H1 (cell line): ENCODE measurements around the gene TRPV4. TPM values are rescaled to one million over a fixed set of nuclear protein-coding genes. Genes with fewer than 3 reads are reported as not detected.
A peak's percentile ranks its signal among the peaks of the same experiment; 100 is the strongest.

Source experiments
- CTCF ChIA-PET: fragments of 300-600 bp; sonication (Branson Sonifier 250); formaldehyde crosslinking; loops from one replicate; lab custom pipeline; 2021; ENCODE audit not compliant: partially characterized antibody; lab: Charles Lee
- POLR2A ChIA-PET: fragments of 300-600 bp; sonication (Branson Sonifier 250); formaldehyde crosslinking; loops from one replicate; lab custom pipeline; 2021; ENCODE audit warnings: inconsistent platforms; ENCODE audit not compliant: partially characterized antibody; lab: Charles Lee
- DNase-seq, 2 experiments: peaks; one replicate each; pipeline versions ENCODE4 v3.0.0 to v3.0.0-alpha.2; 2010 to 2022; ENCODE audit warnings: low spot score in 2 of 2, low read depth in 1 of 2, mixed read lengths in 1 of 2
- FAIRE-seq: peaks from 2 replicates; lab custom pipeline; 2011; peaks lifted over from hg19 to GRCh38; lab: Jason Lieb, UNC
- H2AFZ ChIP-seq: 2 replicates; pipeline ENCODE4 v1.8.1; 2012; ENCODE audit warnings: low read length, inconsistent platforms
- H2AK5ac ChIP-seq: 2 replicates; pipeline ENCODE4 v1.6.1; 2013; ENCODE audit warnings: low read depth, low read length
- H2BK120ac ChIP-seq: replicated peaks from 2 replicates; pipeline ENCODE3; 2013; ENCODE audit warnings: low read depth, low read length, inconsistent platforms
- H2BK12ac ChIP-seq: 2 replicates; pipeline ENCODE4 v1.6.1; 2013; ENCODE audit warnings: low read depth, low read length
- H2BK15ac ChIP-seq: 2 replicates; pipeline ENCODE4 v1.6.1; 2013; ENCODE audit warnings: low read length
- H2BK20ac ChIP-seq: 2 replicates; pipeline ENCODE4 v1.6.1; 2013; ENCODE audit warnings: low read length
- H2BK5ac ChIP-seq: 2 replicates; pipeline ENCODE4 v1.6.1; 2013; ENCODE audit warnings: low read depth, low read length
- H3K14ac ChIP-seq: 2 replicates; pipeline ENCODE4 v1.6.1; 2013; ENCODE audit warnings: inconsistent platforms; ENCODE audit not compliant: insufficient read length
- H3K18ac ChIP-seq: 2 replicates; pipeline ENCODE4 v1.6.1; 2013; ENCODE audit warnings: low read length; ENCODE audit errors: extremely low read depth
- H3K23ac ChIP-seq: 2 replicates; pipeline ENCODE4 v1.6.1; 2013; ENCODE audit warnings: inconsistent platforms; ENCODE audit not compliant: insufficient read length
- H3K23me2 ChIP-seq: 2 replicates; pipeline ENCODE4 v1.6.1; 2013; ENCODE audit warnings: low read depth, low read length
- H3K27ac ChIP-seq: 2 replicates; pipeline ENCODE4 v1.6.1; 2011; ENCODE audit warnings: low read depth, low read length, inconsistent platforms
- H3K27me3 ChIP-seq, 4 experiments: replicated peaks in 1 of 4; 1 replicate in 1 of 4; 2 replicates in 3 of 4; pipeline versions ENCODE4 v1.6.1 to v1.8.1; 2011 to 2013; ENCODE audit warnings: low read length in 3 of 4, mild to moderate bottlenecking in 3 of 4, inconsistent platforms in 2 of 4, mixed read lengths in 2 of 4, moderate library complexity in 1 of 4; ENCODE audit not compliant: control insufficient read depth in 3 of 4, insufficient read depth in 3 of 4; ENCODE audit errors: extremely low read depth in 1 of 4
- H3K36me3 ChIP-seq, 4 experiments: 2 replicates each; pipeline versions ENCODE4 v1.6.1 to v1.8.1; 2011 to 2013; ENCODE audit warnings: mild to moderate bottlenecking in 4 of 4, low read length in 3 of 4, moderate library complexity in 2 of 4, control low read depth in 1 of 4, inconsistent platforms in 1 of 4; ENCODE audit not compliant: insufficient read depth in 4 of 4, control insufficient read depth in 2 of 4
- H3K4ac ChIP-seq: replicated peaks from 2 replicates; pipeline ENCODE3; 2013; ENCODE audit warnings: low read length, low read depth, mixed read lengths, inconsistent platforms; ENCODE audit not compliant: insufficient read length
- H3K4me1 ChIP-seq, 4 experiments: replicated peaks in 1 of 4; 1 replicate in 1 of 4; 2 replicates in 3 of 4; pipeline versions ENCODE4 v1.6.1 to v1.8.1; 2011 to 2013; ENCODE audit warnings: low read length in 3 of 4, inconsistent platforms in 2 of 4, mixed read lengths in 1 of 4; ENCODE audit not compliant: insufficient read depth in 4 of 4, control insufficient read depth in 3 of 4
- H3K4me2 ChIP-seq, 2 experiments: 2 replicates each; pipeline versions ENCODE4 v1.6.1 to v1.8.1; 2011 to 2013; ENCODE audit warnings: low read depth in 2 of 2, low read length in 2 of 2, control low read depth in 1 of 2, inconsistent platforms in 1 of 2, mild to moderate bottlenecking in 1 of 2; ENCODE audit not compliant: insufficient read depth in 1 of 2
- H3K4me3 ChIP-seq, 4 experiments: fragments of 200-600, 300-600 bp in 1 of 4; sonication (generic), shearing (Covaris generic), sonication (Bioruptor Twin) in 1 of 4; 2 replicates each; pipeline versions ENCODE4 v1.5.1 to v1.8.1; 2011 to 2016; ENCODE audit warnings: low read length in 4 of 4, low read depth in 3 of 4, control low read depth in 2 of 4, inconsistent platforms in 2 of 4, mild to moderate bottlenecking in 2 of 4, mixed read lengths in 1 of 4, moderate library complexity in 1 of 4; ENCODE audit not compliant: insufficient read depth in 2 of 4; ENCODE audit errors: extremely low read depth in 1 of 4
- H3K56ac ChIP-seq: replicated peaks from 2 replicates; pipeline ENCODE3; 2013; ENCODE audit warnings: low read depth, mild to moderate bottlenecking, mixed read lengths, low read length, inconsistent platforms; ENCODE audit not compliant: insufficient read length
- H3K79me1 ChIP-seq: 2 replicates; pipeline ENCODE4 v1.6.1; 2013; ENCODE audit warnings: low read depth, low read length, control low read depth
- H3K79me2 ChIP-seq, 2 experiments: 2 replicates each; pipeline versions ENCODE4 v1.6.1 to v1.8.1; 2012 to 2013; ENCODE audit warnings: low read length in 2 of 2, mild to moderate bottlenecking in 2 of 2, inconsistent platforms in 1 of 2; ENCODE audit not compliant: insufficient read depth in 2 of 2, control insufficient read depth in 1 of 2
- H3K9ac ChIP-seq, 4 experiments: replicated peaks in 1 of 4; 1 replicate in 1 of 4; 2 replicates in 3 of 4; pipeline versions ENCODE4 v1.6.1 to v1.8.1; 2011 to 2013; ENCODE audit warnings: low read depth in 3 of 4, low read length in 3 of 4, control low read depth in 2 of 4, mild to moderate bottlenecking in 2 of 4, moderate library complexity in 2 of 4, inconsistent platforms in 1 of 4; ENCODE audit errors: extremely low read depth in 1 of 4
- H3K9me3 ChIP-seq, 2 experiments: 2 replicates each; pipeline versions ENCODE4 v1.6.1 to v1.8.1; 2012 to 2013; ENCODE audit warnings: mild to moderate bottlenecking in 2 of 2, moderate library complexity in 2 of 2, control low read depth in 1 of 2, inconsistent platforms in 1 of 2, low read depth in 1 of 2, low read length in 1 of 2, mixed read lengths in 1 of 2; ENCODE audit not compliant: insufficient read depth in 2 of 2
- H4K20me1 ChIP-seq, 2 experiments: replicated peaks in 1 of 2; 2 replicates each; pipeline versions ENCODE3 to v1.8.1; 2011 to 2013; ENCODE audit warnings: inconsistent platforms in 2 of 2, low read length in 2 of 2, mild to moderate bottlenecking in 1 of 2; ENCODE audit not compliant: insufficient read depth in 2 of 2, control insufficient read depth in 1 of 2
- H4K5ac ChIP-seq: 2 replicates; pipeline ENCODE4 v1.6.1; 2013; ENCODE audit warnings: low read length, low read depth, mixed read lengths, inconsistent platforms; ENCODE audit not compliant: insufficient read length
- H4K8ac ChIP-seq: 2 replicates; pipeline ENCODE4 v1.8.0; 2013; ENCODE audit warnings: mild to moderate bottlenecking, moderate library complexity, low read length, inconsistent platforms; ENCODE audit not compliant: insufficient read depth; ENCODE audit errors: extremely low read depth
- H4K91ac ChIP-seq: replicated peaks from 2 replicates; pipeline ENCODE3; 2013; ENCODE audit warnings: low read length, mixed read lengths, inconsistent platforms; ENCODE audit not compliant: insufficient read length
- BRCA1 ChIP-seq: IDR thresholded peaks from 2 replicates; pipeline ENCODE4 v1.6.1; 2012; ENCODE audit warnings: low read depth, low read length, improper control_type of control experiment
- CHD2 ChIP-seq: IDR thresholded peaks from 2 replicates; pipeline ENCODE4 v1.6.1; 2012; ENCODE audit warnings: low read length, improper control_type of control experiment
- HDAC6 ChIP-seq: IDR thresholded peaks from one replicate; pipeline ENCODE4 v1.7.1; 2012; ENCODE audit warnings: low read depth, mild to moderate bottlenecking, inconsistent platforms, low read length, moderate library complexity
- RNF2 ChIP-seq: fragments of 200-900, 300-1000 bp; sonication (generic); IDR thresholded peaks from 2 replicates; pipeline ENCODE4 v1.7.1; 2016; ENCODE audit warnings: borderline replicate concordance, low read depth, mild to moderate bottlenecking, antibody characterized with exemption, low read length; ENCODE audit not compliant: poor library complexity, severe bottlenecking; ENCODE audit errors: missing control alignments
- SAP30 ChIP-seq: fragments of 300-600 bp; sonication (generic); IDR thresholded peaks from 2 replicates; pipeline ENCODE4 v1.7.1; 2012; ENCODE audit warnings: low read length, moderate library complexity, mild to moderate bottlenecking, inconsistent platforms; ENCODE audit not compliant: insufficient read depth, insufficient replicate concordance
- ZNF274 ChIP-seq: IDR thresholded peaks from 2 replicates; pipeline ENCODE4 v1.7.0; 2012; ENCODE audit warnings: low read length, borderline replicate concordance; ENCODE audit errors: extremely low read depth
- WGBS, 2 experiments: shearing (Covaris generic) in 1 of 2; methylation state at CpG; one replicate each; pipeline versions ENCODE4 v1.1.6 to v1.1.7; 2013 to 2015; ENCODE audit warnings: low lambda C conversion rate in 2 of 2, mixed read lengths in 2 of 2, inconsistent platforms in 1 of 2, low coverage in 1 of 2, missing lambda C conversion rate in 1 of 2; ENCODE audit not compliant: insufficient replicate concordance in 2 of 2, insufficient coverage in 1 of 2, insufficient read length in 1 of 2; ENCODE audit errors: extremely low coverage in 1 of 2, missing lambda C conversion rate in 1 of 2; 5-methylcytosine and 5-hydroxymethylcytosine counted together
- polyA plus RNA-seq, 7 experiments: library from polyadenylated mRNA; depleted of rRNA in 3 of 7; stranded (reverse) in 5 of 7; unstranded in 2 of 7; fragments of >200 nt in 5 of 7; fragments of 200-250 nt in 2 of 7; gene quantifications; 1 replicate in 5 of 7; 2 replicates in 1 of 7; 4 replicates in 1 of 7; pipeline versions ENCODE4 v1.2.1 to v1.2.3, GENCODE V29; 2011 to 2013; ENCODE audit warnings: missing spikeins in 2 of 7, mixed read lengths in 2 of 7
- total RNA-seq: library from RNA; stranded (reverse); fragmentation: NEBNext Ultra II Directional; extraction: Animal tissue kit (Norgen Biotek cat#: 25700); gene quantifications from 2 replicates; pipeline ENCODE4 v1.2.1, GENCODE V29; 2021
- TF ChIP-seq, protein P1 (sequence below): IDR thresholded peaks from 2 replicates; pipeline ENCODE4 v1.6.1; 2012; ENCODE audit warnings: inconsistent platforms

The TRPV4 gene
- total and polyA plus RNA-seq, 2 of the 8 experiments (the other 6 are each of a cell fraction or from before 2014, with no cell fraction given) = 2.1 to 6.2 TPM

DNA sequence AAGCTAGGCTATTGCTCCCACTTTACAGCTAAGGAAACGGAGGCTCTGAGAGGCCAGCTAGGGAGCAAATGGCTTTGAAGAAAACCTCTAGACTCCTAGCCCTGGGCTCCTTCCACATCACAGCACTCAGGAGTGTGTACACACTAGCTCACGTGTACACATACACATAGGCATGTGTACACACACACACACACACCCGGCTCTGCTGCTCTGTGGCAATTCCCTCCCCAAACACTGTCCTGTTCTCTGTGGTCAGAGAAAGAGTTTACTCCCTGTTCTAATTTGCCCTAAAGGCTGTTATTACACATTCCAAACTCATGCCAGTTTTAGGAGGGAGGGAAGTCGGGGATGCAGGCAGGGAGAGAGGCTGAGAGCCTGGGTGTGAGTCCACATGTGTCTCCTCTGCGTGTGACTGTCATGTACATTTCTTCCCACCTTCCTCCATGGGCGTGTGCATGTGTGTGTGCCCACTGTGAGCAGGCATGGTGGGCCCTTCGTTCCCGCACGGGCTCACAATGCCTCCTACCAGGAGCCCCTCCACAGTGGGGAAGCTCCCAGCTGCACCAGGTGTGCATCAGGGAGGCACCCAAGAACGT is 14.2 kb downstream of the TRPV4 start:
- no peak for FAIRE-seq
- H3K36me3 ChIP-seq = no peaks in the 10 kb centered on the region
- H2BK120ac ChIP-seq = no peak overlapping the region
- H3K14ac ChIP-seq = no peak overlapping the region
- peaks cover 0 to 3% of the 10 kb centered on the region in 2 experiments for H4K20me1 ChIP-seq
- no peaks in the 10 kb centered on the region for H3K79me2 ChIP-seq
- POLR2A ChIA-PET = interaction anchor here (1.4 kb wide), 1 partner anchor 10 kb away, joined by 3 read pairs; no protein-coding TSS in a partner anchor
- H3K9me3 ChIP-seq = no peaks in the 10 kb centered on the region
- peak overlapping the region; percentile 60; the same call in 1 of the 2 replicates for H2BK5ac ChIP-seq
- H4K5ac ChIP-seq = no peak overlapping the region
- no peak overlapping the region for H3K4ac ChIP-seq
- H3K56ac ChIP-seq = no peak overlapping the region
- no peak overlapping the region for H2AFZ ChIP-seq
- H3K23ac ChIP-seq = no peak overlapping the region
- no peaks in the 10 kb centered on the region for H3K27me3 ChIP-seq
- peak overlapping the region; percentile 87; the same call in 1 of the 2 replicates for H2BK12ac ChIP-seq
- H3K18ac ChIP-seq = peak overlapping the region; percentile 48; the same call in 1 of the 2 replicates
- H3K27ac ChIP-seq = no peak overlapping the region
- H3K4me3 ChIP-seq = no peak overlapping the region
- H2BK15ac ChIP-seq = 0 out of 2 replicates have a peak overlapping the region, but pooled peaks have one; percentile 88
- peaks cover 3% of the 10 kb centered on the region; the same call in 1 of the 2 replicates for H3K23me2 ChIP-seq
- no peak overlapping the region for H3K4me2 ChIP-seq
- TF ChIP-seq HDAC6 = no peak
- TF ChIP-seq, protein P1, sequence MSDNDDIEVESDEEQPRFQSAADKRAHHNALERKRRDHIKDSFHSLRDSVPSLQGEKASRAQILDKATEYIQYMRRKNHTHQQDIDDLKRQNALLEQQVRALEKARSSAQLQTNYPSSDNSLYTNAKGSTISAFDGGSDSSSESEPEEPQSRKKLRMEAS = no peak
- TF ChIP-seq ZNF274 = no peak
- TF ChIP-seq SAP30 = no peak
- no peak for TF ChIP-seq RNF2
- TF ChIP-seq CHD2 = no peak
- no peak for TF ChIP-seq BRCA1
- TF ChIP-seq, all 59 proteins: peak for 0
- Histone ChIP-seq H4K8ac (no peak overlapping the region), H3K79me1 (no peaks in the 10 kb centered on the region), H3K4me1 (peaks cover 0 to 7% (median 4%) of the 10 kb centered on the region in 4 experiments; a peak in 5 of 7 replicates), H3K9ac (no peak overlapping the region), H2AK5ac (peak overlapping the region; percentile 96; the same call in 1 of the 2 replicates), H4K91ac (no peak overlapping the region), H2BK20ac (no peak overlapping the region)
- CTCF ChIA-PET = interaction anchor here (1.1 to 3.6 kb wide), 2 partner anchors 12 to 26 kb away, joined by 3 to 22 read pairs; no protein-coding TSS in a partner anchor
- 79% methylated on average over 10 of the region's 10 CpGs; no CpG with 5 or more reads in 1 of the 2 experiments for whole genome bisulfite sequencing, 2 experiments
- DNase-seq = no peak
